Measurements from ENCODE around the gene CTSL.
A peak's percentile ranks its signal among the peaks of the same experiment; 100 is the strongest.

The CTSL gene

GRCh38 chr9:87713278-87713987 is 12.5 kb upstream of the CTSL start (continued):
- no peak for TF ChIP-seq ZBTB11 (tag by site-specific recombination; conservative IDR thresholded peaks at IDR 0.05; ENCODE audit: low read depth)
- no peak for TF ChIP-seq ZNF707 (tag by site-specific recombination; IDR thresholded peaks at IDR 0.05)
- TF ChIP-seq KLF17 (tag by site-specific recombination; IDR thresholded peaks at IDR 0.05): 0 out of 2 replicates have a peak, but pooled peaks have one; percentile 39
- TF ChIP-seq ZFP37 (tag by site-specific recombination; IDR thresholded peaks at IDR 0.05): no peak
- peak; percentile 58; the same call in 1 of the 2 replicates for TF ChIP-seq KLF9 (tag by site-specific recombination; IDR thresholded peaks at IDR 0.05; ENCODE audit: low read depth)
- 0 out of 2 replicates have a peak, but pooled peaks have one; percentile 13 for TF ChIP-seq ZNF530 (tag by site-specific recombination; IDR thresholded peaks at IDR 0.05; ENCODE audit: low read depth)
- no peak for TF ChIP-seq HOXA7 (CRISPR knock-in tag; IDR thresholded peaks at IDR 0.05; ENCODE audit: borderline replicate concordance)
- TF ChIP-seq GFI1B (tag by site-specific recombination; IDR thresholded peaks at IDR 0.05): no peak
- no peak for TF ChIP-seq ZNF747 (tag by site-specific recombination; IDR thresholded peaks at IDR 0.05)
- TF ChIP-seq MEIS1 (CRISPR knock-in tag; IDR thresholded peaks at IDR 0.05; ENCODE audit: borderline replicate concordance): no peak
- 0 out of 2 replicates have a peak, but pooled peaks have one; percentile 57 for TF ChIP-seq GLI4 (tag by site-specific recombination; IDR thresholded peaks at IDR 0.05)
- TF ChIP-seq ZNF366 (tag by site-specific recombination; conservative IDR thresholded peaks at IDR 0.05): peak; percentile 67
- peak; percentile 29; the same call in 1 of the 2 replicates for TF ChIP-seq ZNF146 (tag by site-specific recombination; IDR thresholded peaks at IDR 0.05)
- no peak for TF ChIP-seq ZBTB21 (tag by site-specific recombination; IDR thresholded peaks at IDR 0.05)
- 0 out of 2 replicates have a peak, but pooled peaks have one; percentile 76 for TF ChIP-seq ZNF670 (tag by site-specific recombination; IDR thresholded peaks at IDR 0.05; ENCODE audit: low read depth)
- TF ChIP-seq ZNF843 (tag by site-specific recombination; IDR thresholded peaks at IDR 0.05): no peak
- no peak for TF ChIP-seq ZNF274 (IDR thresholded peaks at IDR 0.05; ENCODE audit: low read length)
- no peak for TF ChIP-seq ZNF274 (tag by site-specific recombination; IDR thresholded peaks at IDR 0.05; ENCODE audit: borderline replicate concordance)
- TF ChIP-seq ZNF521 (tag by site-specific recombination; IDR thresholded peaks at IDR 0.05): no peak
- TF ChIP-seq ZNF629 (tag by site-specific recombination; IDR thresholded peaks at IDR 0.05): peak; percentile 34; the same call in 1 of the 2 replicates
- TF ChIP-seq ZNF488 (tag by site-specific recombination; IDR thresholded peaks at IDR 0.05): peak; percentile 25; the same call in 1 of the 2 replicates
- TF ChIP-seq ZNF350 (tag by site-specific recombination; IDR thresholded peaks at IDR 0.05): no peak
- no peak for TF ChIP-seq PRDM1 (tag by site-specific recombination; IDR thresholded peaks at IDR 0.05)
- TF ChIP-seq ZNF37A (tag by site-specific recombination; IDR thresholded peaks at IDR 0.05): no peak
- 0 out of 2 replicates have a peak, but pooled peaks have one; percentile 18 for TF ChIP-seq KLF7 (tag by site-specific recombination; IDR thresholded peaks at IDR 0.05; ENCODE audit: borderline replicate concordance)
- TF ChIP-seq ELK4 (IDR thresholded peaks at IDR 0.05; ENCODE audit: borderline replicate concordance, low read depth, low read length): no peak
- no peak for TF ChIP-seq KLF1 (tag by site-specific recombination; IDR thresholded peaks at IDR 0.05)
- no peak for TF ChIP-seq ZNF169 (tag by site-specific recombination; IDR thresholded peaks at IDR 0.05)
- TF ChIP-seq ZNF776 (tag by site-specific recombination; IDR thresholded peaks at IDR 0.05; ENCODE audit: borderline replicate concordance): no peak
